Neutrophil (primary cell): ENCODE measurements around the gene MSH3.
"Not testable (repeated sequence)": the region's sequence is repeated elsewhere in the genome, so short reads cannot be mapped to it uniquely, and the experiment has no call there.

Experiments used
- H3K27ac ChIP-seq: fragments of 200-600 bp; sonication (generic); 2 replicates; pipeline ENCODE4 v1.5.1; 2016; ENCODE audit warnings: mild to moderate bottlenecking, moderate library complexity
- H3K27me3 ChIP-seq: fragments of 200-600 bp; sonication (generic); 2 replicates; pipeline ENCODE4 v1.6.0; 2016; ENCODE audit warnings: mild to moderate bottlenecking
- H3K36me3 ChIP-seq: fragments of 200-600 bp; sonication (generic); 2 replicates; pipeline ENCODE4 v1.5.1; 2017
- H3K4me1 ChIP-seq, 2 experiments: fragments of 200-600 bp in 1 of 2; sonication (generic) in 1 of 2; 1 replicate in 1 of 2; 2 replicates in 1 of 2; pipeline versions ENCODE4 v1.5.1 to v1.6.1; 2013 to 2016; ENCODE audit warnings: low read depth in 1 of 2, low read length in 1 of 2, mild to moderate bottlenecking in 1 of 2, moderate library complexity in 1 of 2; ENCODE audit not compliant: control insufficient read depth in 1 of 2, insufficient read depth in 1 of 2
- H3K4me3 ChIP-seq, 2 experiments: fragments of 200-600 bp in 1 of 2; sonication (generic) in 1 of 2; 1 replicate in 1 of 2; 2 replicates in 1 of 2; pipeline ENCODE4 v1.5.1; 2013 to 2016; ENCODE audit warnings: low read depth in 1 of 2, low read length in 1 of 2, mild to moderate bottlenecking in 1 of 2, moderate library complexity in 1 of 2
- H3K9me3 ChIP-seq: fragments of 200-600 bp; sonication (generic); 2 replicates; pipeline ENCODE4 v1.5.1; 2016
- TF ChIP-seq, protein P1 (sequence below): fragments of 200-600 bp; sonication (generic); IDR thresholded peaks from 2 replicates; pipeline ENCODE4 v1.5.1; 2016; ENCODE audit warnings: antibody characterized with exemption

The MSH3 gene

DNA sequence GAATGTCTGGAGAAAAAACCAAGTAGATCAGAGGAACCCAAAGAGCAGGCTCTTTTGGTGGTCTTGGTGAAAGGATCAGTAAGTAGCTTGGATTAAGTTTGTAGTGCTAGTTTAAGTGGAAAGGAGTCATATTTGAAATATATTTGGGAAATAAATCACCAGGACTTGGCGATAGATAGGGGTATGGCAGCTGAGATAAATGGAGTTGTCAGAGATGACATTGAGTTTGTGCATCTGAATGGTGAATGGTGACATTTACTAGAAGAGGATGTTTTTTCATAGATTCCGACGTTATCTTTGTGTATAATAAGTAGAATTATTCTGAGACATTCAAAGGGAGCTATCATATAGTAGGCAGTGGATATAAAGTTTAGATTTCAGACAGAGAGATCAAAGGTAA, 162.1 kb downstream of the MSH3 start:
- Histone ChIP-seq H3K9me3 (no peaks in the 10 kb centered on the region), H3K4me1 (no peaks in the 10 kb centered on the region), H3K27ac (no peak overlapping the region), H3K4me3 (no peak overlapping the region), H3K27me3 (no peaks in the 10 kb centered on the region), H3K36me3 (peaks cover 30% of the 10 kb centered on the region)
- TF ChIP-seq, protein P1, sequence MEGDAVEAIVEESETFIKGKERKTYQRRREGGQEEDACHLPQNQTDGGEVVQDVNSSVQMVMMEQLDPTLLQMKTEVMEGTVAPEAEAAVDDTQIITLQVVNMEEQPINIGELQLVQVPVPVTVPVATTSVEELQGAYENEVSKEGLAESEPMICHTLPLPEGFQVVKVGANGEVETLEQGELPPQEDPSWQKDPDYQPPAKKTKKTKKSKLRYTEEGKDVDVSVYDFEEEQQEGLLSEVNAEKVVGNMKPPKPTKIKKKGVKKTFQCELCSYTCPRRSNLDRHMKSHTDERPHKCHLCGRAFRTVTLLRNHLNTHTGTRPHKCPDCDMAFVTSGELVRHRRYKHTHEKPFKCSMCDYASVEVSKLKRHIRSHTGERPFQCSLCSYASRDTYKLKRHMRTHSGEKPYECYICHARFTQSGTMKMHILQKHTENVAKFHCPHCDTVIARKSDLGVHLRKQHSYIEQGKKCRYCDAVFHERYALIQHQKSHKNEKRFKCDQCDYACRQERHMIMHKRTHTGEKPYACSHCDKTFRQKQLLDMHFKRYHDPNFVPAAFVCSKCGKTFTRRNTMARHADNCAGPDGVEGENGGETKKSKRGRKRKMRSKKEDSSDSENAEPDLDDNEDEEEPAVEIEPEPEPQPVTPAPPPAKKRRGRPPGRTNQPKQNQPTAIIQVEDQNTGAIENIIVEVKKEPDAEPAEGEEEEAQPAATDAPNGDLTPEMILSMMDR: no peak

DNA sequence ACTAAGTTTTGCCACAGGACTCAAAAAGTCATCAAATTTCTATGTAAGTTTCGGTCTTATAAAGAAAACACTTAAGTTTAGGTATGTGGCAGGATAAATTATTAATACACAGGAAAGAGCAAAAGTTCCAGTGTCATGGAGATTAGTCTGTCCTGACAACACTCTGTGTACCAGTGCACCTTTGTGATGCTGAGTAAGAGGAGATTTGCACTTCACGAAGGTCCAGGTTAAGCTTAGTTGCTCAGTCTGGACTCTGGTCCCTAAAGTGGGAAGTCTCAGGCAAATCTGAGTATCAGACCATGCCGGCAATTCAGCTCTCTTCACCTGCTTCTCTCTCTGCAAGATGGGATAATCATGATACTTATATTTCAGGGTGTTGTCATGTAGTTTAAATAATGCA, 166.2 kb downstream of the MSH3 start:
- no peak overlapping the region for H3K4me3 ChIP-seq
- no peaks in the 10 kb centered on the region for H3K9me3 ChIP-seq
- TF ChIP-seq, protein P1: no peak
- H3K36me3 ChIP-seq: peaks cover 14% of the 10 kb centered on the region
- H3K27ac ChIP-seq: no peak overlapping the region
- H3K4me1 ChIP-seq: no peaks in the 10 kb centered on the region
- no peaks in the 10 kb centered on the region for H3K27me3 ChIP-seq

DNA sequence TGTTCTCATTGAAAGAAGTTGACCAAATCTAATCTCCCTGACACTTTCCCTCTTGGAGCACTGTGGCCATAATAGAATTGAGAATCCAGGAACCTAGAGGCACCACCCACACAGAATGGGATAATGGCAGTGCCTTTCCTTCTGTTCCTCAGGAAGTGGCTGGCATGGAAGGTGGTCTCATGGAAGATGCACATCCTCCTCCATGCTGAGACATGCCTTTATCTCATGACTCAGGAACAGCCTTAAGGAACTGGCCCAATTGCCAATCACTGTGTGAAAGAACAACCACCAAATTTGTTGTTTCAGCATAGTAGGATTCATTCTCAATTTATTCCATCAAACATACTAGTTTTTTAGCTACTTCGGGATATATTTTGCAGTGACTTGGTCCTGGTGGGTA, 168.2 kb downstream of the MSH3 start:
- H3K27me3 ChIP-seq: no peaks in the 10 kb centered on the region
- TF ChIP-seq, protein P1: no peak
- no peak overlapping the region for H3K27ac ChIP-seq
- no peaks in the 10 kb centered on the region for H3K9me3 ChIP-seq
- H3K36me3 ChIP-seq: peaks cover 14% of the 10 kb centered on the region
- H3K4me1 ChIP-seq: no peaks in the 10 kb centered on the region
- no peak overlapping the region for H3K4me3 ChIP-seq

DNA sequence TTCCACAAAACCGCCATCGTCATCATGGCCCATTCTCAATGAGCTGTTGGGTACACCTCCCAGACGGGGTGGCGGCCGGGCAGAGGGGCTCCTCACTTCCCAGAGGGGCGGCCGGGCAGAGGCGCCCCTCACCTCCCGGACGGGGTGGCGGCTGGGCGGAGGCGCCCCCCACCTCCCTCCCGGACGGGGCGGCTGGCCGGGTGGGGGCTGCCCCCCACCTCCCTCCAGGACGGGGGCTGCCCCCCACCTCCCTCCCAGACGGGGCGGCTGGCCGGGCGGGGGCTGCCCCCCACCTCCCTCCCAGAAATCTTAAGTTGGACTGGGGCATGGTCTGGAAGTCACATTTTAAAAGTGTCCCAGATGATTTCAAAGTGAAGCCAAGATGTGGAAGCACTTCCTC, 169.7 kb downstream of the MSH3 start:
- H3K36me3 ChIP-seq: peaks cover 14% of the 10 kb centered on the region
- not testable (repeated sequence) for H3K27me3 ChIP-seq, H3K4me3 ChIP-seq, H3K4me1 ChIP-seq, H3K27ac ChIP-seq, H3K9me3 ChIP-seq

DNA sequence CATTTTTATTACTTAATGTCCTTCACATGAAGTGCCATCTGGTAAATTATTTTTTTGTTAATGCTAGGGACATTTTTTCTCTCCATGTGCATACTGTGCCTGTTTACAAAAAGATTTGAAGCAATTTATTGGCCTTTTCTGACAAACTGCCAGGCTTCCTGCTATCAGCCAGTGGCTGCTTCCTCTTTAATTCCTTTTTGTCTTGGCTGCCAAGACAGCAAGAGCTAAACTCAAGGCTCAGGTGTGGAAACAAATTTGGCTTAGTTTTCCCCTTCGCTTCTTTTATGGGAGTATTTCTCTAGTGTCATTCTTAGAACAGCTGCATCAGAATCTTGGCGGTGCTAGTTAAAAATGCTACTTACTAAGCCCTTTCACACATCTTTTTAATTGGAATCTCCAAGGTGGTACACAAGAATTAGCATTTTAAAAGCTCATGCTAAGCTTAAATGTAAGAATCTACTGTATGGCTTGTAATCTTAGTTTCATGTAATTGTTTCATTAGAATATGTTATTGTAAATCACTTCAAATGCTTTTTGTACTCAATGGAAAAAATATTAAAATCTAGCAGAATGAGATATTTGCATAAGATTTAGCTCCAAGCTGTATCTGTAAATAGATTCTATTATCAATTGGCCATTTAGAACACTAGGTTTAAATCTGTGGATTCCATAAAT, 171.5 kb downstream of the MSH3 start:
- Histone ChIP-seq H3K27ac (no peak overlapping the region), H3K27me3 (no peaks in the 10 kb centered on the region), H3K4me1 (no peaks in the 10 kb centered on the region), H3K4me3 (no peak overlapping the region), H3K9me3 (no peaks in the 10 kb centered on the region), H3K36me3 (peaks cover 3% of the 10 kb centered on the region)
- TF ChIP-seq, protein P1: no peak

DNA sequence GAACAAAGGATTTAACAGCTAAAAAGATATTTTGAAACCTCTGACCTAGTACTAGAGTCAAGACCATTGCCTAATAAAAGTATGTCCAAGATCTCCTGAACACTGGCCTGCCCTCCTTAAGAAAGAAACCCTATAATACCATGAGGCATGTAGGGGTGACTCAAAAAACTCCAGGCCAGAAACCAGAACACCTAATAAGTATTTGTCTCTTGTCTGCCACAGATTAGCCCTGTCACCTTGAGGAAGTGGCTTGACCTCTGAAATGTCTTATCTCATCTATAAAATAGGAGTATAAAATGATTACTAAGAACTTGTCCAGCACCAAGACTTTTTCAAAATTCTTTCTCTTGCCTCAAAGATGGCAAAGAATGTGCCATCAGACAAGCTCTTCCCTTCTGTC, 180.3 kb downstream of the MSH3 start:
- TF ChIP-seq, protein P1: no peak
- H3K4me1 ChIP-seq: no peaks in the 10 kb centered on the region
- no peaks in the 10 kb centered on the region for H3K36me3 ChIP-seq
- H3K4me3 ChIP-seq: no peak overlapping the region
- no peaks in the 10 kb centered on the region for H3K27me3 ChIP-seq
- no peak overlapping the region for H3K27ac ChIP-seq
- no peaks in the 10 kb centered on the region for H3K9me3 ChIP-seq
